HG03280 (cell line): ENCODE results near the gene NR3C1.
A peak's percentile ranks its signal among the peaks of the same experiment; 100 is the strongest.

Experiments
- ATAC-seq: cut with Tn5 transposase; IDR thresholded peaks from one replicate; pipeline ENCODE4 v1.9.1; 2021; ENCODE audit warnings: mild to moderate bottlenecking, moderate library complexity; ENCODE audit not compliant: unreplicated experiment

The NR3C1 gene

DNA sequence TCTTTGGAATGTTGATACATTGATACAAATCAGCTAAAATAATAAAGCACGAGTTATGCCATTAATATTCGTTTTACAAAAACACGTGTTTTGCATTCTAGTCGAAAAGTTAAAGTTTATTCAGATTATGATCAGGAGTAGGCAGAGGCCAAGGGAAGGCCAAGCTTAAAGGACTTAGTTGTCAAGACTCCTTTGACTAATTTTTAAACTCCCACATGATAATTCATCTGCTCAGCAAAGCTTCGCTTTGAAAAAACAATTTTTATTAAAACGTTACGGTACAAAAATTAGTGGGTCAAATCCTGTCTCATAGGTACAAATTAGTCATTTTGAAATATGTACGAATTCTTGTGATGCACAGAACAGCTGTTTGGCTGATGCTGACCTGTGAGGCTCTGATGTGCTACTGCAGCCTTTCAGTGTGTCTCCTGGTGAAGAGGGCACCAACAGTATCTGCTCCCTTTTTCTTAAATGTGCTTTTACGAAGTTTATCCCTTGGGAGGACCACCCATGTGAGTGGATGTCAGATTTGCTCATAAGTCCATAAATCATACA lies 23.0 kb upstream of the NR3C1 start:
- peak; percentile 68 for ATAC-seq

GRCh38 chr5:143425835-143426234 lies 22.3 kb upstream of the NR3C1 start:
- no peak for ATAC-seq

GRCh38 chr5:143418140-143418866 lies 14.8 kb upstream of the NR3C1 start:
- ATAC-seq, result peak; percentile 43

GRCh38 chr5:143417503-143418139 lies 14.1 kb upstream of the NR3C1 start:
- ATAC-seq, result no peak

GRCh38 chr5:143416411-143416810 lies 12.9 kb upstream of the NR3C1 start:
- no peak for ATAC-seq

GRCh38 chr5:143413958-143414669 lies 10.6 kb upstream of the NR3C1 start:
- ATAC-seq, result peak; percentile 59

DNA sequence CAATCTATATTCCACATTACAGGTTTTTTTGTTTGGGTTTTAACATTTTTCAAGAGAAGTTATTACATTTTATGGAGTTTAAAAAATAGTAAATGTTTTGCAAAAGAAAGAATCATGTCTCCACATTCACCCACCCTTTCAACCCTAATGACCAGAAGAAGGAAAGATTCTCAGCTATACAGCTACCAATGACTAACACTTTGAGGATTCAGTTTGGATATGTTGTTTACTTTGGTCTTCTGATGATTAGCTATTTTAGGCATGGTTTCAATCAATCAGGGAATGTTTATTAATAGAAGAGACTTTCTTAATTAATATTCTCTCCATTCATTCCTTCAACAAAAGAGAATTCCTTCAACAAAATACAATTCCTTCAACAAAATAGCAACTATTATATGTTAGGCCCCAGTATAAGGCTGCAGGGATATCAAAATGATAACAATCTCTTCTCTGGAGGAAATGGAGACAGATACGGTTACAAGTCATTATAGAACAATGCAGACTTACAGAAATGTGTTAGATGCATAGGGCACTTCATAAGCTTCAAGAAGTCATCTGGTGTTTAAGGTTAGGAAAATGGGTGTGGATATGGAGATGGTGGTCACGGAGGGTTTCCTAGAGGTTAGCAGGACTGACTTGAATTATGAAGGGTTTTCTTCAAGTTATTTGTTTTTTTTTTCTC lies 9.3 kb upstream of the NR3C1 start:
- no peak for ATAC-seq

GRCh38 chr5:143409926-143410325 lies 6.4 kb upstream of the NR3C1 start:
- ATAC-seq, result no peak

DNA sequence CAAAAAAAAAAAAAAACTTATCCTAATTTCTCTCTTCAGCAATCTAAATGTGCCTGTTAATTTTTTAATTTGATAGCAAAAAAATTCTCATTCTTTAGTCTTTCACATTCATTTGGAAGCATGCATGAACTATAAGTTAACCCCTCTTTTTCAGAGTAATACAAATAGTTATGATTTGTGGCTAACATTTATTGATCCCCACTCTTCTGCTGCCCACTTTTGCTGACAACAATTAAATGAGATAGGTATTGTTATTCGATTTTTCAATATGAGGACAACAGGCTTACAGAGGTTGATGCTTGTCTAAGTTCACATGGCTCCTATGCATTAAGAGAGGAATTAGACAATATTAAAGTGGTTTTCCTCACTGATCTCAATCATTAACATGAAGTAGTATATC lies 2.9 kb upstream of the NR3C1 start:
- ATAC-seq, result no peak

DNA sequence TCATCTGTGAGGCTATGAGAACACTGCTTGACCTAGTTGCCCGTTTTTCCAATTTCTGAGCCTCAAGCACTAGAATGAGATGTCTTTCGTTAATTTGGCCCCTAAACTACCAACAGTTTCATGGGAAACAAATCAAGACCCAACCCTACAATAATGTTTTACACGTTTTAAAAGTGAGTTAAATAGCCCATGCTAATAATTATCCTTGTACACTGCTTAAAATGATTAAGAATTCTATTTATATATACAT lies 2.3 kb upstream of the NR3C1 start:
- no peak for ATAC-seq

- peak; percentile 24 for ATAC-seq
These were observed 1.8 kb upstream of the NR3C1 start for GRCh38 chr5:143405063-143405848.

DNA sequence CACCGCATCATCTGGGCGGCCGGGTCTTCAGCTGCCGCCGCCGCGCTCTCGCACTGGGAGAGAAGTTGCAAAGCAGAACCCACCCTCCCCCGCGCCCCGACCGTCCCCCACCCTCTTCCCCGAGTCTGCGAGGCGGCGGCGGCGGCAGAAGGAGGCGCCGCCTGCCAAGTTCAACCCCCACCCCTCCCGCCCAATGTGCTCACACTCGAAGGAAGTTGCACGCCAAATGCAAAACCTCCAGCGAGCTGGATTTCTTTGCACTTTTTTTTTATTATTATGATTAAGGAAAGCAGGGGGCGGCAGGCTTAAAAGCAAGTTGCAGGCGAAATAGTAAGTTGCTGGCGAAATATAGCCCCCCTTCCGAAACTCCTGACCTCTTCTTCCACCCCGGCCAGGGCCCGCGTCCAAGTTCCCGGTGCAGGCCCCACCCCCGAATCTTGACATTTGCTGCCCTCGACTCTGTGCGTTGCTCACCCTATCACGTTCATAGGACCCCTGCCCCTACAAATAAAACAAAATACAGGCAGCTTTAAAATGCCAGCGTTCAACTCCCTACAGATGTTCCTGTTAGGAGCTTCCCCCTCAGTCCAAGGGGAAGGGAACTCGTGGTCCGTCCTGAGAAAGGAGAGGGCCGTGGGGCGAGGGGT lies 1.1 kb upstream of the NR3C1 start:
- peak; percentile 25 for ATAC-seq

DNA sequence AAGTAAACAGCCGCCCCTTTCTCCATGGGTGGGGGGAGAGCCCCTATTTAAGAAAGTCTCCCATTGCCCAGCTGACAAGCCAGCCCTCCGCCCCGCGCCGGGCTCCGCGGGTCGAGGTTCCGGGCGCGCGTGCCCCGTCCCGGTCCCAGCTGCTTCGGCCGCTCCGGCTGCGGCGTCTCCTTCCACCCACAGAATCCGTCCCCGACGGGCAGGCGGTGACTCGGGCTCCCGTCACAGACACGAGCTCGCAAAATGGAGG lies 223 bp downstream of the NR3C1 start:
- ATAC-seq, result peak; percentile 9

- ATAC-seq, result no peak
These were observed 743 bp downstream of the NR3C1 start for GRCh38 chr5:143402553-143403333.

GRCh38 chr5:143402017-143402552 lies 1.4 kb downstream of the NR3C1 start:
- ATAC-seq, result no peak

DNA sequence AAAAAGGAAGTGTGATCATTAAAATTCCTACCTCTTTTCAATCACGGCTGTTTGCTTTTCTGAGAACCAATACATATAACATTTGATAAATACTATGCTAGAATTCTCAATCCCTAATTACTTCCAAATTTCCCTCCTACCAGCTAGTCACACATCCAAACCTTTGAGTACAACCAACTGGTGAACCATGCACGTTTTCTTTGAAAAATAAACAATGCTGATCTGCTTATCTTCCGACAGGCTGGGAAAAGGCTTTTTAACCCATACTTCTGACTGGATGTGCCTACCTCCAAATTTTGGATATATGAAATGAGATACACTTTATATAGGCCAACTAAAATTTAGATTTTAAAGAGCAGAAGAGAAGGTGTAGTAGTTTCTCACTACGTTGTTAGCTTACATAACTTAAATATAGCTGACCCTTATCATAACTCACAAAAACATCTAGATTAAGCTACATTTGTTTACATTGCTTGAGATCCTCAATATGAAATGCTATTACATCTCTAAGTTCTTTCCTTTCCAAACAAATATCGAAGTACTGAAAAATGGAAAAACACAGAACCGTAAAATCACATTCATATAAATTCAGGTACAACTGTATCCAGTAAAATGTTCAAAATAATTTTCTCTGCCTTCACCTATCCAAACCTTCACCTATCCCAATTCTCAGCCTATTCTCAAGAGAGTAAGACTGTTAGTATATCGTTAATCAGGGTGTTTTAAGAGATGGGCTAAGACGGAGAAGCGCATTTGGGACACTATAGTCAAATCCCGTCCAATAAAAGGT lies 2.1 kb downstream of the NR3C1 start:
- ATAC-seq, result no peak

- no peak for ATAC-seq
These were observed 2.8 kb downstream of the NR3C1 start for GRCh38 chr5:143400541-143401226.
